Measurements from ENCODE around the gene ARL6IP4. TPM values are rescaled to one million over a fixed set of nuclear protein-coding genes. Genes with fewer than 3 reads are reported as not detected.
"Not testable (repeated sequence)": the region's sequence is repeated elsewhere in the genome, so short reads cannot be mapped to it uniquely, and the experiment has no call there.

The ARL6IP4 gene
- total RNA-seq, 1 donor from 2014 or later, result 289 TPM

GRCh38 chr12:122939125-122939524 lies 41.4 kb upstream of the ARL6IP4 start:
- no peak for TF ChIP-seq CTCF (IDR thresholded peaks at IDR 0.05; ENCODE audit: insufficient read depth, low read length, poor library complexity, severe bottlenecking)
- no peak for DNase-seq (ENCODE audit: low read depth)
- H3K36me3 ChIP-seq (ENCODE audit: control insufficient read depth, insufficient read depth, low read length), result no peaks in the 10 kb centered on the region
- H3K27me3 ChIP-seq (ENCODE audit: control insufficient read depth, insufficient read depth, low read length), result no peaks in the 10 kb centered on the region
- no peak overlapping the region for H3K4me3 ChIP-seq (ENCODE audit: low read depth, low read length)

GRCh38 chr12:122941351-122941750 lies 39.1 kb upstream of the ARL6IP4 start:
- not testable (repeated sequence) for H3K4me3 ChIP-seq (ENCODE audit: low read depth, low read length); H3K36me3 ChIP-seq (ENCODE audit: control insufficient read depth, insufficient read depth, low read length); H3K27me3 ChIP-seq (ENCODE audit: control insufficient read depth, insufficient read depth, low read length); DNase-seq (ENCODE audit: low read depth)

DNA sequence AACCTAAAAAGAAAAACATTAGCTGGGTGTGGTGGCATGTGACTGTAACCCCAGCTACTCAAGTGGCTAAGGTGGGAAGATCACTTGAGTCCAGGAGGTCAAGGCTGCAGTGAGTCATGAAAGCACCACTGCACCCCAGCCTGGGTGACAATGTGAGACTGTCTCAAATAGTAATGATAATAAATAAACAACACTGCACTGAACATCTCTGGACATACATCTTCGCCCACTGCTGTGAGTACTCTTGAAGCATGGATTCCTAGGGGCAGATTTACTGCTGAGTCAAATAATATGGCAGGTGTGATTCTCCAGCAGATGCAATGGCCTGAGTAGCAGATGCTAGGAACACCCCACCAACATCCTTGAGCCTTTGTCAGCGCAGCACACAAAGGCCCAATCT lies 37.8 kb upstream of the ARL6IP4 start:
- no peak for DNase-seq (ENCODE audit: low read depth)

GRCh38 chr12:122943196-122943595 lies 37.3 kb upstream of the ARL6IP4 start:
- Histone ChIP-seq H3K27me3 (ENCODE audit: control insufficient read depth, insufficient read depth, low read length) (no peaks in the 10 kb centered on the region), H3K36me3 (ENCODE audit: control insufficient read depth, insufficient read depth, low read length) (no peaks in the 10 kb centered on the region), H3K4me3 (ENCODE audit: low read depth, low read length) (no peak overlapping the region)
- no peak for TF ChIP-seq CTCF (IDR thresholded peaks at IDR 0.05; ENCODE audit: insufficient read depth, low read length, poor library complexity, severe bottlenecking)
- DNase-seq (ENCODE audit: low read depth), result no peak

More for the DNA sequence above, 37.8 kb upstream of the ARL6IP4 start:
- Histone ChIP-seq H3K4me3 (ENCODE audit: low read depth, low read length) (no peak overlapping the region), H3K36me3 (ENCODE audit: control insufficient read depth, insufficient read depth, low read length) (no peaks in the 10 kb centered on the region), H3K27me3 (ENCODE audit: control insufficient read depth, insufficient read depth, low read length) (no peaks in the 10 kb centered on the region)
- TF ChIP-seq CTCF (IDR thresholded peaks at IDR 0.05; ENCODE audit: insufficient read depth, low read length, poor library complexity, severe bottlenecking), result no peak

- peak; percentile 53 for DNase-seq (ENCODE audit: low read depth)
- Histone ChIP-seq H3K36me3 (ENCODE audit: control insufficient read depth, insufficient read depth, low read length) (no peaks in the 10 kb centered on the region), H3K4me3 (ENCODE audit: low read depth, low read length) (no peak overlapping the region), H3K27me3 (ENCODE audit: control insufficient read depth, insufficient read depth, low read length) (no peaks in the 10 kb centered on the region)
- TF ChIP-seq CTCF (IDR thresholded peaks at IDR 0.05; ENCODE audit: insufficient read depth, low read length, poor library complexity, severe bottlenecking), result no peak
These were observed 35.6 kb upstream of the ARL6IP4 start for GRCh38 chr12:122944605-122945592.

DNA sequence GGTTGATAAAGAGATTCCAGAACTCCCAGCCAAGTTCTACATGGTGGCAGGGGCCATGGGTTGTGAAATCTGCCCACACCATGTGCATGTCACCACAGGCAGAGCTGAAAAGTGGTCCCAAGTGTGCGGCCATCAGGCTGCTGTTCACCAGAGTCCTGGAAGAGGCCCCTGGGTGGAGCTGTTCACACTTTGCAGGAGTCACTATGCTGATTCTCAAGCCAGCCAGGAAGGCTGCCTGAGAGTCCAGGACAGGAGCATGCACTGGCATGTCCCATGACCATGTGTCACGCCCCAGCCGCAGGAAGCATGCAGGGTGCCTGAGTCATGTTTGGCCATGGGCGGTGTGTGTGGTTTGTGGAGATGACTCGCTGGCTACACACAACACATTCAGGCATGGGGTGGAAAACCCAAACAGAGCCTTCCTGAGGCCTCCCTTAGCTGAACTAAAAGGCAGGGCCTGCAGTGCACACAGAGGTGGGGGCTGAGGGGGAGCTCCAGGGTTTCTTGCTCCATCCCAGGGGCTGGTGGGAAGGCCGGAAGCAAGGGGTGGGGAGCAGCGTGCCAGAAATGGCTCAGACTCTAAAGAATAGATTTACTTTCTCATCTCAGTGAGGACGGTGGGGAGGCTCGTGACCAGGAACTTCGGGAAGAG lies 33.7 kb upstream of the ARL6IP4 start:
- no peaks in the 10 kb centered on the region for H3K36me3 ChIP-seq (ENCODE audit: control insufficient read depth, insufficient read depth, low read length)
- TF ChIP-seq CTCF (IDR thresholded peaks at IDR 0.05; ENCODE audit: insufficient read depth, low read length, poor library complexity, severe bottlenecking), result peak; percentile 54
- peak; percentile 99 for DNase-seq (ENCODE audit: low read depth)
- H3K4me3 ChIP-seq (ENCODE audit: low read depth, low read length), result no peak overlapping the region
- H3K27me3 ChIP-seq (ENCODE audit: control insufficient read depth, insufficient read depth, low read length), result no peaks in the 10 kb centered on the region
